HCT116 (cell line): ENCODE measurements around the gene DHCR7. TPM values are rescaled to one million over a fixed set of nuclear protein-coding genes. Genes with fewer than 3 reads are reported as not detected.

Experiments used
- ATAC-seq: fragments of 200-7000 bp; cut with Tn5 transposase; 2 replicates; pipeline ENCODE4 v1.9.1; 2020; ENCODE audit warnings: mild to moderate bottlenecking, moderate library complexity
- BruUV-seq: library from RNA; stranded (reverse); fragments of 400-500 nt; replicated peaks from 2 replicates; lab custom pipeline; 2021; lab: Mats Ljungman, UMichigan
- CTCF ChIA-PET: fragments of 300-600 bp; sonication (Branson Sonifier 250); formaldehyde crosslinking; loops from one replicate; lab custom pipeline; 2021; ENCODE audit warnings: antibody characterized with exemption; lab: Charles Lee
- POLR2A ChIA-PET: fragments of 300-600, 350-600 bp; sonication (Branson Sonifier 250); formaldehyde crosslinking; loops from one replicate; lab custom pipeline; 2021; ENCODE audit warnings: antibody characterized with exemption; lab: Charles Lee
- RAD21 ChIA-PET, 2 experiments: fragments of 300-600 bp; sonication (Branson Sonifier 250); formaldehyde crosslinking; loops; one replicate each; lab custom pipeline; 2023; ENCODE audit warnings: low total read pairs in 2 of 2; ENCODE audit not compliant: uncharacterized antibody in 2 of 2, unreplicated experiment in 2 of 2, low non-redundant PET in 1 of 2; lab: Charles Lee
- DNase-seq: peaks from one replicate; pipeline ENCODE4 v3.0.0-alpha.2; 2010; ENCODE audit warnings: low read depth, low spot score
- H2AFZ ChIP-seq: fragments of 200-600 bp; shearing (Covaris generic), sonication (generic); 2 replicates; pipeline ENCODE4 v1.6.1; 2017; ENCODE audit warnings: low read depth, mixed run types, mixed read lengths, antibody characterized with exemption, low read length; ENCODE audit not compliant: poor library complexity, severe bottlenecking
- H3K27ac ChIP-seq: 2 replicates; pipeline ENCODE4 v1.5.1; 2012; ENCODE audit warnings: low read depth, low read length
- H3K27me3 ChIP-seq: fragments of 200-600 bp; sonication (generic); 2 replicates; pipeline ENCODE4 v1.6.1; 2016; ENCODE audit warnings: mixed run types, low read length, mixed read lengths; ENCODE audit not compliant: insufficient read depth
- H3K36me3 ChIP-seq, 2 experiments: fragments of 200-500 bp in 1 of 2; fragments of 200-600 bp in 1 of 2; sonication (Bioruptor generic) in 1 of 2; sonication (generic) in 1 of 2; 2 replicates each; pipeline versions ENCODE4 v1.5.1 to v1.6.1; 2014 to 2016; ENCODE audit warnings: low read length in 2 of 2, inconsistent platforms in 1 of 2, mixed read lengths in 1 of 2, mixed run types in 1 of 2; ENCODE audit not compliant: insufficient read depth in 2 of 2, control insufficient read depth in 1 of 2
- H3K4me1 ChIP-seq, 2 experiments: fragments of 200-600 bp in 1 of 2; sonication (generic) in 1 of 2; 2 replicates each; pipeline versions ENCODE4 v1.5.1 to v1.6.1; 2012 to 2017; ENCODE audit warnings: low read length in 2 of 2, inconsistent platforms in 1 of 2, mild to moderate bottlenecking in 1 of 2, mixed read lengths in 1 of 2, mixed run types in 1 of 2, moderate library complexity in 1 of 2; ENCODE audit not compliant: insufficient read depth in 2 of 2, control insufficient read depth in 1 of 2
- H3K4me2 ChIP-seq: fragments of 200-600 bp; sonication (generic); 2 replicates; pipeline ENCODE4 v1.6.1; 2017; ENCODE audit warnings: mixed run types, low read length, mixed read lengths
- H3K4me3 ChIP-seq, 2 experiments: fragments of 200-600 bp in 1 of 2; sonication (generic) in 1 of 2; replicated peaks in 1 of 2; 2 replicates each; pipeline ENCODE4 v1.5.1; 2011 to 2016; ENCODE audit warnings: low read length in 2 of 2, control low read depth in 1 of 2, low read depth in 1 of 2, mild to moderate bottlenecking in 1 of 2, mixed read lengths in 1 of 2, mixed run types in 1 of 2
- H3K79me2 ChIP-seq: fragments of 200-600 bp; sonication (generic); 2 replicates; pipeline ENCODE4 v1.6.1; 2017; ENCODE audit warnings: mild to moderate bottlenecking, mixed run types, low read length, moderate library complexity, mixed read lengths; ENCODE audit not compliant: insufficient read depth
- H3K9ac ChIP-seq: fragments of 200-600 bp; sonication (generic); 2 replicates; pipeline ENCODE4 v1.6.1; 2016; ENCODE audit warnings: low read length, mixed read lengths
- H3K9me2 ChIP-seq: fragments of 200-600 bp; sonication (generic), shearing (Covaris generic); 2 replicates; pipeline ENCODE4 v1.6.1; 2017; ENCODE audit warnings: mixed run types, mild to moderate bottlenecking, moderate library complexity; ENCODE audit not compliant: insufficient read depth
- H3K9me3 ChIP-seq, 2 experiments: fragments of 200-500 bp in 1 of 2; fragments of 200-600 bp in 1 of 2; sonication (Bioruptor generic) in 1 of 2; sonication (generic) in 1 of 2; 2 replicates each; pipeline ENCODE4 v1.6.1; 2014 to 2017; ENCODE audit warnings: low read length in 2 of 2, mixed read lengths in 2 of 2, inconsistent platforms in 1 of 2, low read depth in 1 of 2, mild to moderate bottlenecking in 1 of 2, mixed run types in 1 of 2, moderate library complexity in 1 of 2; ENCODE audit not compliant: control insufficient read depth in 1 of 2, insufficient read depth in 1 of 2
- H4K20me1 ChIP-seq: fragments of 200-600 bp; sonication (generic), shearing (Covaris generic); 2 replicates; pipeline ENCODE4 v1.6.1; 2017; ENCODE audit warnings: mixed run types, mild to moderate bottlenecking, moderate library complexity; ENCODE audit not compliant: insufficient read depth
- EZH2phosphoT487 ChIP-seq: fragments of 200-600 bp; IDR thresholded peaks from 2 replicates; pipeline ENCODE4 v1.6.1; 2018; ENCODE audit warnings: antibody characterized with exemption, borderline replicate concordance
- TCF7L2 ChIP-seq: IDR thresholded peaks from 2 replicates; pipeline ENCODE4 v1.7.0; 2011; ENCODE audit warnings: borderline replicate concordance, inconsistent platforms; ENCODE audit not compliant: insufficient read depth, insufficient read length; ENCODE audit errors: extremely low read depth
- YY1 ChIP-seq: IDR thresholded peaks from 2 replicates; pipeline ENCODE4 v1.6.1; 2011; ENCODE audit warnings: low read length, low read depth, moderate library complexity, mild to moderate bottlenecking; ENCODE audit not compliant: insufficient replicate concordance; ENCODE audit errors: extremely low read depth
- intact Hi-C: fragments of 100-400 bp; cut with micrococcal nuclease; formaldehyde crosslinking; loops from 2 replicates; pipeline ENCODE4 v1.10.0; 2022
- total RNA-seq: library from RNA; stranded (reverse); gene quantifications from one replicate; pipeline ENCODE4 v1.2.1, GENCODE V29; 2021; ENCODE audit not compliant: unreplicated experiment
- TF ChIP-seq, protein P1 (sequence below): IDR thresholded peaks from 2 replicates; pipeline ENCODE4 v1.6.1; 2012
- TF ChIP-seq, protein P2 (sequence below): IDR thresholded peaks from 2 replicates; pipeline ENCODE4 v1.6.1; 2012
- TF ChIP-seq, protein P3 (sequence below): IDR thresholded peaks from 2 replicates; pipeline ENCODE4 v1.6.1; 2012; ENCODE audit warnings: low read depth

The DHCR7 gene
- total RNA-seq, 1 experiment from 2014 or later = 115 TPM

DNA sequence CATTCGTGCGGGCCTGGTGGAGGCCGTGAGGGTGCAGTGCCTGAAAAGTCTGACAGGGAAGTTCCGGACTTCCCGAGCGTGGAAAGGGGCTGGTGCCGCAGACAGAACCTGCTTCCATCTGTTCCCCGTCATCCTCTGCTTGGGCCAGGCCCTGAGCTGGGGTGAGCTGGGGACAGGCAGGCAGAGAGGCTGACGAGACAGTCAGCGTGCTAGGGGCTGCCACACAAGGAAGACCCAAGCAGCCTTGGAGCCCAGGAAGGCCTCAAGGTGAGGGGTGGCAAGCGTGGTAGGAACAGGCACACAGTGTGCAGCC, 30.3 kb upstream of the DHCR7 start:
- H3K79me2 ChIP-seq = no peaks in the 10 kb centered on the region
- no peaks in the 10 kb centered on the region for H3K27me3 ChIP-seq
- no peaks in the 10 kb centered on the region for H3K4me1 ChIP-seq
- DNase-seq = no peak
- no peak overlapping the region for H3K27ac ChIP-seq
- H2AFZ ChIP-seq = no peak overlapping the region
- BruUV-seq = no TSS peak
- TF ChIP-seq YY1 (no peak), TCF7L2 (no peak), EZH2phosphoT487 (no peak)
- TF ChIP-seq, protein P1, sequence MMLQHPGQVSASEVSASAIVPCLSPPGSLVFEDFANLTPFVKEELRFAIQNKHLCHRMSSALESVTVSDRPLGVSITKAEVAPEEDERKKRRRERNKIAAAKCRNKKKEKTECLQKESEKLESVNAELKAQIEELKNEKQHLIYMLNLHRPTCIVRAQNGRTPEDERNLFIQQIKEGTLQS = no peak
- TF ChIP-seq, protein P2, sequence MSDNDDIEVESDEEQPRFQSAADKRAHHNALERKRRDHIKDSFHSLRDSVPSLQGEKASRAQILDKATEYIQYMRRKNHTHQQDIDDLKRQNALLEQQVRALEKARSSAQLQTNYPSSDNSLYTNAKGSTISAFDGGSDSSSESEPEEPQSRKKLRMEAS = no peak
- TF ChIP-seq, protein P3, sequence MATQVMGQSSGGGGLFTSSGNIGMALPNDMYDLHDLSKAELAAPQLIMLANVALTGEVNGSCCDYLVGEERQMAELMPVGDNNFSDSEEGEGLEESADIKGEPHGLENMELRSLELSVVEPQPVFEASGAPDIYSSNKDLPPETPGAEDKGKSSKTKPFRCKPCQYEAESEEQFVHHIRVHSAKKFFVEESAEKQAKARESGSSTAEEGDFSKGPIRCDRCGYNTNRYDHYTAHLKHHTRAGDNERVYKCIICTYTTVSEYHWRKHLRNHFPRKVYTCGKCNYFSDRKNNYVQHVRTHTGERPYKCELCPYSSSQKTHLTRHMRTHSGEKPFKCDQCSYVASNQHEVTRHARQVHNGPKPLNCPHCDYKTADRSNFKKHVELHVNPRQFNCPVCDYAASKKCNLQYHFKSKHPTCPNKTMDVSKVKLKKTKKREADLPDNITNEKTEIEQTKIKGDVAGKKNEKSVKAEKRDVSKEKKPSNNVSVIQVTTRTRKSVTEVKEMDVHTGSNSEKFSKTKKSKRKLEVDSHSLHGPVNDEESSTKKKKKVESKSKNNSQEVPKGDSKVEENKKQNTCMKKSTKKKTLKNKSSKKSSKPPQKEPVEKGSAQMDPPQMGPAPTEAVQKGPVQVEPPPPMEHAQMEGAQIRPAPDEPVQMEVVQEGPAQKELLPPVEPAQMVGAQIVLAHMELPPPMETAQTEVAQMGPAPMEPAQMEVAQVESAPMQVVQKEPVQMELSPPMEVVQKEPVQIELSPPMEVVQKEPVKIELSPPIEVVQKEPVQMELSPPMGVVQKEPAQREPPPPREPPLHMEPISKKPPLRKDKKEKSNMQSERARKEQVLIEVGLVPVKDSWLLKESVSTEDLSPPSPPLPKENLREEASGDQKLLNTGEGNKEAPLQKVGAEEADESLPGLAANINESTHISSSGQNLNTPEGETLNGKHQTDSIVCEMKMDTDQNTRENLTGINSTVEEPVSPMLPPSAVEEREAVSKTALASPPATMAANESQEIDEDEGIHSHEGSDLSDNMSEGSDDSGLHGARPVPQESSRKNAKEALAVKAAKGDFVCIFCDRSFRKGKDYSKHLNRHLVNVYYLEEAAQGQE = no peak
- TF ChIP-seq, all 23 proteins: peak for 0
- no peak overlapping the region for H3K4me2 ChIP-seq
- no peaks in the 10 kb centered on the region for H3K9me3 ChIP-seq
- ChIA-PET CTCF (no interaction called here), POLR2A (no interaction called here), RAD21 (no interaction called here)
- H3K36me3 ChIP-seq = peaks cover 8 to 9% of the 10 kb centered on the region in 2 experiments; a peak in 2 of 4 replicates
- no peak overlapping the region for H3K9ac ChIP-seq
- ATAC-seq = no peak
- no peak overlapping the region for H3K4me3 ChIP-seq
- H4K20me1 ChIP-seq = no peaks in the 10 kb centered on the region
- intact Hi-C loops = no loop called here
- H3K9me2 ChIP-seq = no peaks in the 10 kb centered on the region
